H1 (cell line): Measurements from ENCODE around the gene OTUD4. TPM values are rescaled to one million over a fixed set of nuclear protein-coding genes. Genes with fewer than 3 reads are reported as not detected.
A peak's percentile ranks its signal among the peaks of the same experiment; 100 is the strongest.

Experiments
- CTCF ChIA-PET: fragments of 300-600 bp; sonication (Branson Sonifier 250); formaldehyde crosslinking; loops from one replicate; lab custom pipeline; 2021; ENCODE audit not compliant: partially characterized antibody; lab: Charles Lee
- POLR2A ChIA-PET: fragments of 300-600 bp; sonication (Branson Sonifier 250); formaldehyde crosslinking; loops from one replicate; lab custom pipeline; 2021; ENCODE audit warnings: inconsistent platforms; ENCODE audit not compliant: partially characterized antibody; lab: Charles Lee
- DNase-seq, 2 experiments: peaks; one replicate each; pipeline versions ENCODE4 v3.0.0 to v3.0.0-alpha.2; 2010 to 2022; ENCODE audit warnings: low spot score in 2 of 2, low read depth in 1 of 2, mixed read lengths in 1 of 2
- FAIRE-seq: peaks from 2 replicates; lab custom pipeline; 2011; peaks lifted over from hg19 to GRCh38; lab: Jason Lieb, UNC
- H2AFZ ChIP-seq: 2 replicates; pipeline ENCODE4 v1.8.1; 2012; ENCODE audit warnings: low read length, inconsistent platforms
- H2AK5ac ChIP-seq: 2 replicates; pipeline ENCODE4 v1.6.1; 2013; ENCODE audit warnings: low read depth, low read length
- H2BK120ac ChIP-seq: replicated peaks from 2 replicates; pipeline ENCODE3; 2013; ENCODE audit warnings: low read depth, low read length, inconsistent platforms
- H2BK12ac ChIP-seq: 2 replicates; pipeline ENCODE4 v1.6.1; 2013; ENCODE audit warnings: low read depth, low read length
- H2BK15ac ChIP-seq: 2 replicates; pipeline ENCODE4 v1.6.1; 2013; ENCODE audit warnings: low read length
- H2BK20ac ChIP-seq: 2 replicates; pipeline ENCODE4 v1.6.1; 2013; ENCODE audit warnings: low read length
- H2BK5ac ChIP-seq: 2 replicates; pipeline ENCODE4 v1.6.1; 2013; ENCODE audit warnings: low read depth, low read length
- H3K14ac ChIP-seq: 2 replicates; pipeline ENCODE4 v1.6.1; 2013; ENCODE audit warnings: inconsistent platforms; ENCODE audit not compliant: insufficient read length
- H3K18ac ChIP-seq: 2 replicates; pipeline ENCODE4 v1.6.1; 2013; ENCODE audit warnings: low read length; ENCODE audit errors: extremely low read depth
- H3K23ac ChIP-seq: 2 replicates; pipeline ENCODE4 v1.6.1; 2013; ENCODE audit warnings: inconsistent platforms; ENCODE audit not compliant: insufficient read length
- H3K23me2 ChIP-seq: 2 replicates; pipeline ENCODE4 v1.6.1; 2013; ENCODE audit warnings: low read depth, low read length
- H3K27ac ChIP-seq: 2 replicates; pipeline ENCODE4 v1.6.1; 2011; ENCODE audit warnings: low read depth, low read length, inconsistent platforms
- H3K27me3 ChIP-seq, 4 experiments: replicated peaks in 1 of 4; 1 replicate in 1 of 4; 2 replicates in 3 of 4; pipeline versions ENCODE4 v1.6.1 to v1.8.1; 2011 to 2013; ENCODE audit warnings: low read length in 3 of 4, mild to moderate bottlenecking in 3 of 4, inconsistent platforms in 2 of 4, mixed read lengths in 2 of 4, moderate library complexity in 1 of 4; ENCODE audit not compliant: control insufficient read depth in 3 of 4, insufficient read depth in 3 of 4; ENCODE audit errors: extremely low read depth in 1 of 4
- H3K36me3 ChIP-seq, 4 experiments: 2 replicates each; pipeline versions ENCODE4 v1.6.1 to v1.8.1; 2011 to 2013; ENCODE audit warnings: mild to moderate bottlenecking in 4 of 4, low read length in 3 of 4, moderate library complexity in 2 of 4, control low read depth in 1 of 4, inconsistent platforms in 1 of 4; ENCODE audit not compliant: insufficient read depth in 4 of 4, control insufficient read depth in 2 of 4
- H3K4ac ChIP-seq: replicated peaks from 2 replicates; pipeline ENCODE3; 2013; ENCODE audit warnings: low read length, low read depth, mixed read lengths, inconsistent platforms; ENCODE audit not compliant: insufficient read length
- H3K4me1 ChIP-seq, 4 experiments: replicated peaks in 1 of 4; 1 replicate in 1 of 4; 2 replicates in 3 of 4; pipeline versions ENCODE4 v1.6.1 to v1.8.1; 2011 to 2013; ENCODE audit warnings: low read length in 3 of 4, inconsistent platforms in 2 of 4, mixed read lengths in 1 of 4; ENCODE audit not compliant: insufficient read depth in 4 of 4, control insufficient read depth in 3 of 4
- H3K4me2 ChIP-seq, 2 experiments: 2 replicates each; pipeline versions ENCODE4 v1.6.1 to v1.8.1; 2011 to 2013; ENCODE audit warnings: low read depth in 2 of 2, low read length in 2 of 2, control low read depth in 1 of 2, inconsistent platforms in 1 of 2, mild to moderate bottlenecking in 1 of 2; ENCODE audit not compliant: insufficient read depth in 1 of 2
- H3K4me3 ChIP-seq, 4 experiments: fragments of 200-600, 300-600 bp in 1 of 4; sonication (generic), shearing (Covaris generic), sonication (Bioruptor Twin) in 1 of 4; 2 replicates each; pipeline versions ENCODE4 v1.5.1 to v1.8.1; 2011 to 2016; ENCODE audit warnings: low read length in 4 of 4, low read depth in 3 of 4, control low read depth in 2 of 4, inconsistent platforms in 2 of 4, mild to moderate bottlenecking in 2 of 4, mixed read lengths in 1 of 4, moderate library complexity in 1 of 4; ENCODE audit not compliant: insufficient read depth in 2 of 4; ENCODE audit errors: extremely low read depth in 1 of 4
- H3K56ac ChIP-seq: replicated peaks from 2 replicates; pipeline ENCODE3; 2013; ENCODE audit warnings: low read depth, mild to moderate bottlenecking, mixed read lengths, low read length, inconsistent platforms; ENCODE audit not compliant: insufficient read length
- H3K79me1 ChIP-seq: 2 replicates; pipeline ENCODE4 v1.6.1; 2013; ENCODE audit warnings: low read depth, low read length, control low read depth
- H3K79me2 ChIP-seq, 2 experiments: 2 replicates each; pipeline versions ENCODE4 v1.6.1 to v1.8.1; 2012 to 2013; ENCODE audit warnings: low read length in 2 of 2, mild to moderate bottlenecking in 2 of 2, inconsistent platforms in 1 of 2; ENCODE audit not compliant: insufficient read depth in 2 of 2, control insufficient read depth in 1 of 2
- H3K9ac ChIP-seq, 4 experiments: replicated peaks in 1 of 4; 1 replicate in 1 of 4; 2 replicates in 3 of 4; pipeline versions ENCODE4 v1.6.1 to v1.8.1; 2011 to 2013; ENCODE audit warnings: low read depth in 3 of 4, low read length in 3 of 4, control low read depth in 2 of 4, mild to moderate bottlenecking in 2 of 4, moderate library complexity in 2 of 4, inconsistent platforms in 1 of 4; ENCODE audit errors: extremely low read depth in 1 of 4
- H3K9me3 ChIP-seq, 2 experiments: 2 replicates each; pipeline versions ENCODE4 v1.6.1 to v1.8.1; 2012 to 2013; ENCODE audit warnings: mild to moderate bottlenecking in 2 of 2, moderate library complexity in 2 of 2, control low read depth in 1 of 2, inconsistent platforms in 1 of 2, low read depth in 1 of 2, low read length in 1 of 2, mixed read lengths in 1 of 2; ENCODE audit not compliant: insufficient read depth in 2 of 2
- H4K20me1 ChIP-seq, 2 experiments: replicated peaks in 1 of 2; 2 replicates each; pipeline versions ENCODE3 to v1.8.1; 2011 to 2013; ENCODE audit warnings: inconsistent platforms in 2 of 2, low read length in 2 of 2, mild to moderate bottlenecking in 1 of 2; ENCODE audit not compliant: insufficient read depth in 2 of 2, control insufficient read depth in 1 of 2
- H4K5ac ChIP-seq: 2 replicates; pipeline ENCODE4 v1.6.1; 2013; ENCODE audit warnings: low read length, low read depth, mixed read lengths, inconsistent platforms; ENCODE audit not compliant: insufficient read length
- H4K8ac ChIP-seq: 2 replicates; pipeline ENCODE4 v1.8.0; 2013; ENCODE audit warnings: mild to moderate bottlenecking, moderate library complexity, low read length, inconsistent platforms; ENCODE audit not compliant: insufficient read depth; ENCODE audit errors: extremely low read depth
- H4K91ac ChIP-seq: replicated peaks from 2 replicates; pipeline ENCODE3; 2013; ENCODE audit warnings: low read length, mixed read lengths, inconsistent platforms; ENCODE audit not compliant: insufficient read length
- CBX5 ChIP-seq: fragments of 300-800, 300-1000 bp; sonication (generic); IDR thresholded peaks from 2 replicates; pipeline ENCODE4 v1.7.1; 2016; ENCODE audit warnings: antibody characterized with exemption, low read length, low read depth
- CEBPB ChIP-seq: IDR thresholded peaks from 2 replicates; pipeline ENCODE4 v1.6.1; 2012; ENCODE audit warnings: low read depth, low read length
- EP300 ChIP-seq, 2 experiments: IDR thresholded peaks; 1 replicate in 1 of 2; 2 replicates in 1 of 2; pipeline ENCODE4 v1.6.1; 2011 to 2012; ENCODE audit warnings: low read depth in 2 of 2, low read length in 2 of 2, mild to moderate bottlenecking in 2 of 2, borderline replicate concordance in 1 of 2, inconsistent platforms in 1 of 2, moderate library complexity in 1 of 2
- RXRA ChIP-seq: IDR thresholded peaks from 2 replicates; pipeline ENCODE4 v1.6.1; 2011; ENCODE audit warnings: low read depth, mild to moderate bottlenecking, low read length, moderate library complexity; ENCODE audit not compliant: insufficient read depth
- SAP30 ChIP-seq: fragments of 300-600 bp; sonication (generic); IDR thresholded peaks from 2 replicates; pipeline ENCODE4 v1.7.1; 2012; ENCODE audit warnings: low read length, moderate library complexity, mild to moderate bottlenecking, inconsistent platforms; ENCODE audit not compliant: insufficient read depth, insufficient replicate concordance
- SIX5 ChIP-seq: IDR thresholded peaks from 2 replicates; pipeline ENCODE4 v1.6.1; 2011; ENCODE audit warnings: mild to moderate bottlenecking, low read depth, low read length
- USF2 ChIP-seq: IDR thresholded peaks from 2 replicates; pipeline ENCODE4 v1.6.1; 2011; ENCODE audit warnings: low read length, improper control_type of control experiment
- WGBS, 2 experiments: shearing (Covaris generic) in 1 of 2; methylation state at CpG; one replicate each; pipeline versions ENCODE4 v1.1.6 to v1.1.7; 2013 to 2015; ENCODE audit warnings: low lambda C conversion rate in 2 of 2, mixed read lengths in 2 of 2, inconsistent platforms in 1 of 2, low coverage in 1 of 2, missing lambda C conversion rate in 1 of 2; ENCODE audit not compliant: insufficient replicate concordance in 2 of 2, insufficient coverage in 1 of 2, insufficient read length in 1 of 2; ENCODE audit errors: extremely low coverage in 1 of 2, missing lambda C conversion rate in 1 of 2; 5-methylcytosine and 5-hydroxymethylcytosine counted together
- polyA plus RNA-seq, 7 experiments: library from polyadenylated mRNA; depleted of rRNA in 3 of 7; stranded (reverse) in 5 of 7; unstranded in 2 of 7; fragments of >200 nt in 5 of 7; fragments of 200-250 nt in 2 of 7; gene quantifications; 1 replicate in 5 of 7; 2 replicates in 1 of 7; 4 replicates in 1 of 7; pipeline versions ENCODE4 v1.2.1 to v1.2.3, GENCODE V29; 2011 to 2013; ENCODE audit warnings: missing spikeins in 2 of 7, mixed read lengths in 2 of 7
- total RNA-seq: library from RNA; stranded (reverse); fragmentation: NEBNext Ultra II Directional; extraction: Animal tissue kit (Norgen Biotek cat#: 25700); gene quantifications from 2 replicates; pipeline ENCODE4 v1.2.1, GENCODE V29; 2021

OTUD4 gene
- total and polyA plus RNA-seq, 2 of the 8 experiments (the other 6 are each of a cell fraction or from before 2014, with no cell fraction given) = 17.4 to 57.0 TPM

DNA sequence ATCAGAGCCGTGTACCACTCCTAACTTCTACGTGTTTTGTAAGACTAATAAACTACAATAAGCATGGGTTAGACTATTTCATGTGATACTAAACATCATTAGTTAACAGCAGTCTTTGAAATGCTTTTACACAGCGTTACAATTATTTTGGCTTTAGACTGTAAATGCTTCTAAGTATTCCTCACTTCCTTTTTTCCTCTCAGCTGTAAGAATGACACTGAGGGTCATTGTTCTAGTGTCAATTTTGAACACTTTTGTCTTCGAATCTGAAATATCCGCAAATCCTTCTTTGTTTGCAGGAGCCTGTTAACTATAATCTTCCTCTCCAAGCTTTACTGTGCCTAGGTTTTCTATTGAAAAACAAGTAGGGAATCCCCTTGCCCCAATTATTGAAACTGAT, 80.7 kb downstream of the OTUD4 start:
- Histone ChIP-seq H3K79me2 (peaks cover 33 to 92% of the 10 kb centered on the region in 2 experiments), H3K18ac (no peak overlapping the region), H2BK15ac (no peak overlapping the region), H3K23ac (no peak overlapping the region), H4K20me1 (peaks cover 1 to 3% of the 10 kb centered on the region in 2 experiments), H3K4me1 (peaks cover 0 to 6% (median 1%) of the 10 kb centered on the region in 4 experiments; a peak in 2 of 7 replicates), H3K14ac (no peak overlapping the region), H3K4me2 (peak overlapping the region; percentile 62 to 88), H3K56ac (no peak overlapping the region), H3K9ac (peak overlapping the region in 1 of 4 experiments; percentile 64; a peak in 1 of 7 replicates), H3K4ac (no peak overlapping the region), H3K27ac (no peak overlapping the region), H2AK5ac (no peak overlapping the region), H2BK5ac (no peak overlapping the region), H4K91ac (no peak overlapping the region), H3K4me3 (peak overlapping the region in 3 of 4 experiments; percentile 88 to 96 (median 96); a peak in 4 of 8 replicates), H2BK12ac (no peak overlapping the region), H3K23me2 (no peaks in the 10 kb centered on the region), H2AFZ (no peak overlapping the region), H3K79me1 (no peaks in the 10 kb centered on the region; the same call in 1 of the 2 replicates), H2BK20ac (no peak overlapping the region), H2BK120ac (no peak overlapping the region), H3K27me3 (no peaks in the 10 kb centered on the region), H3K36me3 (peaks cover 3 to 16% (median 9%) of the 10 kb centered on the region in 4 experiments), H4K8ac (no peak overlapping the region), H3K9me3 (no peaks in the 10 kb centered on the region), H4K5ac (no peak overlapping the region)
- POLR2A ChIA-PET = interaction anchor here (1.1 to 2.1 kb wide), 2 partner anchors 42 to 85 kb away, joined by 3 to 7 read pairs; no protein-coding TSS in a partner anchor
- 84% methylated on average over 5 of the region's 5 CpGs; no CpG with 5 or more reads in 1 of the 2 experiments for WGBS, 2 experiments
- DNase-seq (no peak), FAIRE-seq (no peak)
- no peak for TF ChIP-seq EP300 (IDR thresholded peaks at IDR 0.05; ENCODE audit: borderline replicate concordance in 1 of 2, low read depth in 2 of 2, low read length in 2 of 2)
- TF ChIP-seq CEBPB = no peak
- no peak for TF ChIP-seq RXRA
- TF ChIP-seq SAP30 = no peak
- no peak for TF ChIP-seq SIX5
- TF ChIP-seq USF2 = no peak
- TF ChIP-seq CBX5 = no peak
- CTCF ChIA-PET = interaction anchor here (1.9 kb wide), 1 partner anchor 14 kb away, joined by 5 read pairs; no protein-coding TSS in a partner anchor
